Myometrial cell (primary cell): ENCODE measurements around the gene CARD8. TPM values are rescaled to one million over a fixed set of nuclear protein-coding genes. Genes with fewer than 3 reads are reported as not detected.

Experiments
- total RNA-seq: library from RNA; depleted of rRNA; stranded (reverse); fragments of >200 nt; gene quantifications from 2 replicates; pipeline ENCODE4 v1.2.3, GENCODE V29; 2015

The CARD8 gene, protein sequence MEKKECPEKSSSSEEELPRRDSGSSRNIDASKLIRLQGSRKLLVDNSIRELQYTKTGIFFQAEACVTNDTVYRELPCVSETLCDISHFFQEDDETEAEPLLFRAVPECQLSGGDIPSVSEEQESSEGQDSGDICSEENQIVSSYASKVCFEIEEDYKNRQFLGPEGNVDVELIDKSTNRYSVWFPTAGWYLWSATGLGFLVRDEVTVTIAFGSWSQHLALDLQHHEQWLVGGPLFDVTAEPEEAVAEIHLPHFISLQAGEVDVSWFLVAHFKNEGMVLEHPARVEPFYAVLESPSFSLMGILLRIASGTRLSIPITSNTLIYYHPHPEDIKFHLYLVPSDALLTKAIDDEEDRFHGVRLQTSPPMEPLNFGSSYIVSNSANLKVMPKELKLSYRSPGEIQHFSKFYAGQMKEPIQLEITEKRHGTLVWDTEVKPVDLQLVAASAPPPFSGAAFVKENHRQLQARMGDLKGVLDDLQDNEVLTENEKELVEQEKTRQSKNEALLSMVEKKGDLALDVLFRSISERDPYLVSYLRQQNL
- total RNA-seq: 17.3 and 25.0 TPM in 2 replicates

DNA sequence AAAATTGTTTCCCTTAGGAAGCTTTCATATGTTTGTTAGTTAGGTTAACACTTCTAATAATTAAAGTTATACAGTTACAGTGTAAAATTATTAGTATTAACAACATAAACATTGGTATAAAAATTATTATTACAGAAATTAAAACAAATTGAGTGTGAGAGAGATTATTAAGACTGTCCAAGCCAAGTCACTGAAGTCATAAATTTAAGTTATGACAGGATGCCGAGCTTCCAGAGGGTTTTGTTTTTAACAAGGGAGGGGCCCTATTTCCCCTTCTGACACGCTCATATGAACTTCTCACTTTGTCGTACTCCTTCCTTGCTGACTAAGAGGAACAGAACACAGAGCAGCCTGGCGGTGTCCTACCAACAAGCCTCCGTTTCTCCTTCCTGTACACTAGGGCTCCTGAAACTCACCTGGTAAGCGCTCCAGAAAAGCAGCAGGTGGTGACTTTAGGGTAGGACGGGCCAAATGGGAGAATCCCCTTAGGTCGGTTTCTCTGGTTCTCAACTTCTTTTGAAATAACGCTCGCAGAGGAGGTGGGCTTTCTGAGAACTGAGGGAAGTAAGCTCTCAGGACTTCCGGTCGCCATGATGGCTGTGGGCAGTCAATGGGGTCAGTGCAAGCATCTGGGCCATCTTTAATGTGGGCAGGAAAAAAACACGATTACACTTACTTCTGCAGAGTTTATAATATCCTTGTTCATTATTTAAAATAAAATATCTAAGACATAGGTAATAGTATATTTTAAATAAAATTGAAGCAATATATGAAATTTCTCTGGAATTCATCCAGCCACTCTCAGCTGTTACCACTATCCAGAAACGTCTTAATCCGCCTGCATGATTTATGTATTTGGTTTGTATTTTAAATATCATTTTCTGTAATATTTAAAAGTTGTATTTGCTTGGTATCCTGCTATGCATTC is at the start of gene CARD8:
Gene CARD8, minus strand, starts transcription at position 537 of the 928 bp plus-strand sequence. CDS start 14,892 bp downstream, outside the sequence.

DNA sequence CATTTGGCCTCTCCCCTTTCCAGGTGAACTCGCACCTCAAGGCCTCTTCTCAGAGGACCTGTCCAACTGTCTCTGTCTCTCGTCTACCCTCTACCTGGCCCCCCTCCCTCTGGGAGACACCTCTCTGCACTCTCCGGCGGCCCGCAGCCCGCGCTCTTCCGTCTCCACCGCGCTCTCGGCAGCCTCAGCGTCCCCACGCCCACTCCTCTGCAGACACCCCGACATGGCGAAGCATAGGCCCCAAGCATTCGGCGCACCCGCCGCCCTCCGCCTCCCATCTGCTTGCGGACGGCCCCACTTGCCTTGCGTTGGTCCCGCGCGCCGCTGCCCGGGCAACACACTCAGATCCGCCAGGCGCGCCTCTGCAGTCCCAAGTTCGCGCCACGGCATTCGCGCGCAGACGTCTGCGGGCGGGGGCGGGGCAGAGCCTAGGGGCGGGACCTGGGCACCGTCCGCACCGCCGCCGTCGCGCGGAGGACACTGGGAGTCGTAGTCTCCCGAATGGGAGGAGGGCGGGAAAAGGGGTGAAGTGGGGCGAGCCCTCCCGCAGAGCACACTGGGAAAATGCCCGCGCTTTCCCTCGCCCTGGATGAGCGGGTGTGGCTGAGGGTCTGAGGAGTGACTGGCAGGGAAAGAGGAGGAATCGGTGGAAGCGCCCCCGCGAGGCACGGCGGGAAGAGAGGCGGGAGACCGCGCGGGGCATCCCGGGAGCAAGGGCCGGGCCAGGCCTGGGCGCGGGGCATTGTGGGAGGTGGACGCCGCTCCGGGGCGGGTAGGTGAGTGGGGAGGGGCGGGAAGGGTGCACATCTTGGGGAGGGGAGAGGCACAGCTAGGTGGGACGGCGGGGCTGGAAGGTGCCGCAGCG is 85.5 kb downstream of the CARD8 start, which contains the start of the genes LIG1 and ZSWIM9:
Gene LIG1, minus strand, starts transcription at position 406 of the 865 bp plus-strand sequence. CDS start 4,778 bp downstream, outside the sequence.
Gene ZSWIM9, plus strand, starts transcription at position 742 of the 865 bp plus-strand sequence. CDS start 1,123 bp downstream, outside the sequence.

Other genes with a start within 250 kb of the CARD8 start
- gene CABP5, start 211.8 kb downstream of the CARD8 start, total RNA-seq: not detected in 2 replicates
- gene PLA2G4C, start 145.1 kb downstream of the CARD8 start, total RNA-seq: 2.0 and 11.0 TPM in 2 replicates
- gene LIG1, start 85.6 kb downstream of the CARD8 start, total RNA-seq: 42.1 and 55.5 TPM in 2 replicates
- 0.29 and 0.89 TPM in 2 replicates for gene ZSWIM9, start 85.2 kb downstream of the CARD8 start, total RNA-seq
- gene ZNF114, start 14.2 kb upstream of the CARD8 start, total RNA-seq: 0.71 TPM in 1 of 2 replicates, not detected in the other
- gene EMP3, start 69.6 kb upstream of the CARD8 start, total RNA-seq: 162 and 262 TPM in 2 replicates
- gene TMEM143, start 108.0 kb upstream of the CARD8 start, total RNA-seq: 2.9 and 8.3 TPM in 2 replicates
- gene SYNGR4, start 108.5 kb upstream of the CARD8 start, total RNA-seq: not detected in 2 replicates
- gene KDELR1, start 135.6 kb upstream of the CARD8 start, total RNA-seq: 197 and 217 TPM in 2 replicates
- 0.35 TPM in 1 of 2 replicates, not detected in the other for gene GRIN2D, start 137.8 kb upstream of the CARD8 start, total RNA-seq
- gene GRWD1, start 190.1 kb upstream of the CARD8 start, total RNA-seq: 30.3 and 39.0 TPM in 2 replicates
- under 0.01 and 0.35 TPM in 2 replicates for gene KCNJ14, start 199.7 kb upstream of the CARD8 start, total RNA-seq
- gene CYTH2, start 213.5 kb upstream of the CARD8 start, total RNA-seq: 22.7 and 38.3 TPM in 2 replicates